Spleen (tissue), 7 donors: ENCODE measurements around the gene GAS7.
"Not testable (repeated sequence)": the region's sequence is repeated elsewhere in the genome, so short reads cannot be mapped to it uniquely, and the experiment has no call there.

ENCODE experiments used
- CTCF ChIP-seq, 11 experiments: fragments of 200-600 bp in 7 of 11; fragments of 450-650 bp in 4 of 11; sonication (generic) in 4 of 11; IDR thresholded peaks in 8 of 11; conservative IDR thresholded peaks in 3 of 11; 1 replicate in 7 of 11; 2 replicates in 4 of 11; pipeline versions ENCODE4 v1.4.0 to v1.8.0; 2016 to 2021; ENCODE audit warnings: antibody characterized with exemption in 11 of 11, inconsistent platforms in 4 of 11, mild to moderate bottlenecking in 1 of 11
- POLR2A ChIP-seq, 3 donors: fragments of 450-650 bp; IDR thresholded peaks; one replicate each; pipeline ENCODE4 v1.5.1; 2017; ENCODE audit warnings: antibody characterized with exemption in 3 of 3, mild to moderate bottlenecking in 1 of 3
- POLR2AphosphoS5 ChIP-seq, 3 donors: sonication (generic); formaldehyde crosslinking; IDR thresholded peaks; one replicate each; pipeline ENCODE4 v1.5.1; 2017; ENCODE audit warnings: antibody characterized with exemption in 3 of 3
- donor health status: DM: no; HTN: no; CAD: no; lungs with moderate emphysema.
- donor health status: DM: no; HTN: no; CAD: no.
- donor health status: DM: no; HTN: no; CAD: no.

- not testable (repeated sequence) for TF ChIP-seq CTCF (IDR thresholded peaks at IDR 0.05 in 8 of 11, conservative IDR thresholded peaks at IDR 0.05 in 3 of 11); POLR2A (IDR thresholded peaks at IDR 0.05); POLR2AphosphoS5 (IDR thresholded peaks at IDR 0.05)
Measured at GRCh38 chr17:10057466-10057865, 140.9 kb downstream of the GAS7 start.
